Left lobe of liver (tissue), 2 donors: ENCODE data around the gene KMO. TPM values are rescaled to one million over a fixed set of nuclear protein-coding genes. Genes with fewer than 3 reads are reported as not detected.

ENCODE experiments used
- ATAC-seq: fragments of 200-7000 bp; cut with Tn5 transposase; one replicate; pipeline ENCODE4 v1.9.1; 2020; ENCODE audit warnings: mild to moderate bottlenecking, moderate library complexity
- DNase-seq: peaks from one replicate; pipeline ENCODE4 v3.0.0-alpha.2; 2020; ENCODE audit warnings: low spot score
- total RNA-seq: library from RNA; stranded (reverse); gene quantifications from one replicate; pipeline ENCODE4 v1.2.1, GENCODE V29; 2021
- donor health status: DM: no; HTN: no; CAD: no; lungs with moderate emphysema.
- donor health status: DM: no; HTN: yes; CAD: no.

Gene KMO
- total RNA-seq, 1 donor from 2014 or later, result 37.5 TPM

- ATAC-seq, result peak; percentile 94
- DNase-seq, result peak; percentile 66
Measured at GRCh38 chr1:241622669-241623068, 90.5 kb downstream of the KMO start.

DNA sequence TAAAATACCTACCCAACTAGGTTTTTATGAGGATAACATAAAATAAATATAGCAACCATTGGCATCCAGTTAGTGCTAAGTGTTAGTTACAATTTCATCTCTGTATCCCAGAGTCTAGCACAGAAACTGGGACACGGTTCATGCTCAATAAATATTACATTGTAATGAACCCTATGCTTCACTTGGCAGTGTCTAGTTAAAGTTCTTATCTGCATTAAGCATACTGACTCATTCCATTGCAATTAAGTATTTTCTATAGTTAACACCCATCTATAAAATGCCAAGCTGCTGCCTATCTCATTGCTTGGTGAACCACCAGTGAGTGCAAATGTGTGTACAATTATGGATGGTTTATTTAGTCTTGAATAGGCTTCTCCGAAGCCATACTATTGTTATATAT is 92.8 kb downstream of the KMO start:
- no peak for ATAC-seq

DNA sequence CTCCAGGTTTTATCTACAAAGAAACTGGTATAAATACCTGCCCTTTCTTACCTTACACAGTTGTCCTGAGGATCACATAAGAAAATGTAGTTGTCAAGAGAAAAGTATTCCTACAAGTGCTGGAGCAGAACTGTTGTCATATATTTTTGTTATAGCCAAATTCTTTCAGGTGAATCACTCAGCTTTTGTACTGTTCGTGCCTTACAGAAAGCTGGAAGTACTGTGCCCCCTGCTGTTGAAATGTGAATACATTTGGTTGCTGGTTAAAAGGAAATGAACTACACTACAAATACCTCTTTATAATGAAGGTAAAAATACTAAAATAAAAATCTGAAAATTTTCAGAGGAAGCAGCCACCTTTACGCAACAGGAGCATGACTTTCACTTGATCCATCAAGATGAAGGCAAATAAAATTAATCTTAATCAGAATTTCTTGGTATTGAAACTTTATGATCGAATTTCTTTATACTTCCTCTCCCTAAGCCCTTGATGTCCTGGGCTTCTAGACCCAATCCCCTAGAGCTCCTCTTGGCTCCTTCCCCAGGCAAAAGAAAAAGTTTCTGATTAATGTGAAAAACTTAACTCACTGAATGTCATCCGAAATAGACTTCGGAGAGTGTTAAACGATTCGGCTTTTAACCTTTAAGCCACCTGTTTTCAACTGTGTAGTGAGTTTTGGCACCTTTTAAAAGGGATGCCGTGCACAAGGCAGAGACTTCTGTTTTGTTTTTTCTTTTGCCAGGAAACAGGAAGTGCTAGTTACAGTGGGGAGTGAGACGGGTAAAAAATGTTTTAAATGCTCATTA is 95.5 kb downstream of the KMO start:
- DNase-seq, result no peak
- ATAC-seq, result peak; percentile 82

More for the DNA sequence above, 92.8 kb downstream of the KMO start:
- no peak for DNase-seq

GRCh38 chr1:241630005-241630404 is 97.8 kb downstream of the KMO start:
- DNase-seq (no peak), ATAC-seq (no peak)

DNA sequence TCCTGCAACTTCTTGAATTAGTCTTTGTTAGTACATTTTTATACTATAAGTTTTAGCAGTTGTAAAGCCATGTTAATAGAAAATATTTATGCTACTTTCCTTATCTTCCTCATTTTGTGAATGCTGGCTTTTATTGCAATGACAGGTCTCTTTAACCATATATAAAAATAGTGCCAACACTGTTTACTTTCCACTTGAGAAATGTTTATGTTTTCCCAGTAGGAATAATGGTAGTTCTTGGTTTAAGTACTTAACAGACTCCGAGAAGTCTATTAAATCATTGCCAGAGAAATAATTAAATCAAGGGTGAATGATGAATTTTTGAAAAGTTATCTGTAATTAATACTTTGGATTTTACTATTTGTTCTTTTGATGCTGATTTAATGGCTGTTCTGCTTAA is 98.3 kb downstream of the KMO start:
- ATAC-seq, result no peak

GRCh38 chr1:241630899-241631298 is 98.7 kb downstream of the KMO start:
- no peak for DNase-seq
- ATAC-seq, result no peak

More for the DNA sequence above, 98.3 kb downstream of the KMO start:
- no peak for DNase-seq

DNA sequence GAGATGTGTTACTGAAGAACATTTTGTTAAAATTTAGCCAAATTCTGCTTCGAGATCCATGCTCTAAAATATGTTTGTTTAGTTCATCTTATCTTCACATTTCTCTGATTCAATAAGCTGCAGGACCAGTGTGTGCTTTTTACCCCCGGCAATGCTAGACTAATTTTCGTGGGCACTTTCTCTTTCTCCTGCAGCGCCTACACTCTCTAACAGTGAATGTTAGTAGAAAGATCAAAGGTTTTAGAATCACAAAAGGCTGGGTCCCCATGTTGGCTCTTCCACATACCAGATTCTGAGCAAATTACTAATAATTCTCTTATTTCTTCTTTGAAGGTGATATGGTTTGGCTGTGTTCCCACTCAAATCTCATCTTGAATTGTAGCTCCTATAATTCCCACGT is 99.5 kb downstream of the KMO start:
- no peak for DNase-seq
- ATAC-seq, result peak; percentile 77

DNA sequence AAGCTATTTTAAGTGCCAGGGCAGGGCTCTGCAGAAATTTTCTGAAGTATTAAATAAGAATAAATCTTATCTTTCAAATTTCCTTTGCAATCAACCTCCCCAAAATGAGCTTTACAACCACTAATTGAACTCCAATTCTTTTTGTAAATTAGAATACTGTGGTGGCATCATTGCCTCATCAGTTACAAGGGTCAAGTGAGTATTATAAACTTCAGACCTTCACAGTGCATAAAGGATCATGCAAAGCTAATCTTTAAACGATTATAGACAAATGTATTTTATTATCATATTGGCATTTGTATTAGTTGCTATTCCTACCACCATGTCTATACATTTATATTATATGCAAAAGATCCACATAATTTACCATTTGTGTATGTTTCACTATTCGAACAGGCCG is 100.8 kb downstream of the KMO start:
- ATAC-seq, result peak; percentile 53
- no peak for DNase-seq

DNA sequence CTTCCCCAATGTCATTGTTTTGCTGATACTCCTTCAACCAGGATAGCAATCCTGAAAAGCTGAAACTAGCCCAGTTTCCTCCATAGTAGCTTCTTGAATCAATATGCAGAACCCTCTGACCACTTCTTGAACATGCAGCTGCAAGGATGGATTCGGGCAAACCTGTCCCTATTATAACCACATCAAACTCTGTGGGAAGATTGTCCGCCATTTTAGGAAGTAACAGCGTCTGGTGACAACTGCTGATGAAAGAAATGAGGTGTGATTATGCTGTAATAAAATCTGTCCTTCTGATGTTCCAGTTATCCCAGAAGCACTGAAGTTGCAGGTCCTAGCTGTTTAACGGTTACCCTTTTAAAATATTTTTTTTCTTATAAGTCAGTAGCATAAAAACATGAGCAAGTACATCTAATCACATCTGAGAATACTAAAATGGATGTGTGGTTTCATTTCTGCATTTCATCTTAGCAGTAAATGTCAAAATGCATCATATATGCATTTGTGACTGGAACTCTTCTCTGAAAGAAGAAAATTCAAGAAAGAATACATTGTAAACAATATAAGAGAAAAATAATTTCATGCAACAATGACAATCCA is 103.5 kb downstream of the KMO start:
- DNase-seq (no peak), ATAC-seq (no peak)

DNA sequence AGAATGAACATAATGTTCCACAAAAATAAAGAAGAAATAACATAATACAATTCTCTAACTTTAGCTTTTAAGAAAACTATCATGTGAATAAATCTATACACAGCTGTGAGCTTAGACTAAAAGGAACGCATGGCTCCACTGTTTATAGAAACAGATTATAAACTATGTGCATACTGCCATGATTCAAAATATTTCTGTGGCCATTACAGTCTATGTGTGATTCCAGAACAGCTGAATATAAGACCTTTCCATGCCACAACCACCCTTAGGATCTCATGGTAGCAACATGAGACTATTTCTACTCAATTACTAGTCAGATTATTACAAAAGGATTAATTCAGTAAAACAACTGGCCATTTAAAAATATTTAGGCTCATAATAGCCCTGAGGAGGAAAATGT is 104.1 kb downstream of the KMO start:
- DNase-seq (no peak), ATAC-seq (no peak)

DNA sequence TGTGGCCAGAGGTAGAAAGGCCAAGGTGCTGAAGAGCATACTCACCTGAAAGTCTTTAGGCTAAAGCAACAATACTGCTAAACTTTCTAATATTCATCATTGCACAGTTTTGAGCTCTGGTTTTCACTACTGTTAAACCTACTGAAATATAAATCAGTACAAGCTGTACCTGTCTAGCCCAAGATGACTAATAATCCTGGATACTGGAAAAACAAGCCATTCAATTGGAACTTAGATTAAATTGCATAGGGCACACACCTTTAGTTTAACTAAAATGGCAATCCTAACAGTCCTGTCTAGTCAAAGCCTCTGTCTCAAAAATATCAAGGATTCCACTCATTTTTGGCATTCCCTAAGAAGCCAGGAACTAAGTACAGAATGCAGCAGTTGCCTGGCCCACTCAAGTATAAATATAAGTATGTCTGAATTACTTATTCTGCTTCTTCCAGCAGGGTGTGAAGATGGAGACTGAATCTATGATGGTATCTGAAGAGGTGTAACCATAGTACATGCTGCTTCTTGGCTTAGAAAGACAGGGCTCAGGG is 104.9 kb downstream of the KMO start:
- no peak for DNase-seq
- ATAC-seq, result no peak

- DNase-seq, result no peak
- no peak for ATAC-seq
Measured at GRCh38 chr1:241637604-241638003, 105.4 kb downstream of the KMO start.

DNA sequence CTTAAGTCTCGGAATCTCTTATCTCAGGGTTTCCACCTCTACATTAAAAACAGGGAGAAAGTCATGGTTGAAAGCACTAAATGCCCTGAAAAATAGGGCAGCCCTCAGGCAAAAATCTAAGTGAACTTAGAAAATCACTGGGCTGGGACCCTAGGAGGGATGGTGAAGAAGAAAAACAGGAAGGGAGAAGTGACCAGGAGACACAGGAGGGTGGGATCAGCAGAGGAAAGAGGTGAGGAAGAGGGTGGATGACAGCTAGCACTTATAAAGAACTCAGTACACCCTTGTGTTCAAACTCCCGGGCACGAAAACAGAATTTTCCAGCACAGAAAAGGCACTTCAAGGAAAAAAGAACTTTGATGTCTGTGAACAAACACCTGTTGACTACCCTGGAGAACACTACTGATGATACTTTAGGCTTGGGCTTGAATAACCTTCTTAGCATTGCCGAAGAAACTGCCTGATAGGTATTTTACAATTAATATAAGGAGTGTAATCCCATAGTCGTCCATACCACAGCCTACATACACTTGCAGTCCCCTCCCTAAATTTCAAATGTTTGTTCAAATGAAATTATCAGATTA is 106.0 kb downstream of the KMO start:
- DNase-seq (no peak), ATAC-seq (no peak)

GRCh38 chr1:241638909-241639622 is 106.9 kb downstream of the KMO start:
- no peak for ATAC-seq
- no peak for DNase-seq

DNA sequence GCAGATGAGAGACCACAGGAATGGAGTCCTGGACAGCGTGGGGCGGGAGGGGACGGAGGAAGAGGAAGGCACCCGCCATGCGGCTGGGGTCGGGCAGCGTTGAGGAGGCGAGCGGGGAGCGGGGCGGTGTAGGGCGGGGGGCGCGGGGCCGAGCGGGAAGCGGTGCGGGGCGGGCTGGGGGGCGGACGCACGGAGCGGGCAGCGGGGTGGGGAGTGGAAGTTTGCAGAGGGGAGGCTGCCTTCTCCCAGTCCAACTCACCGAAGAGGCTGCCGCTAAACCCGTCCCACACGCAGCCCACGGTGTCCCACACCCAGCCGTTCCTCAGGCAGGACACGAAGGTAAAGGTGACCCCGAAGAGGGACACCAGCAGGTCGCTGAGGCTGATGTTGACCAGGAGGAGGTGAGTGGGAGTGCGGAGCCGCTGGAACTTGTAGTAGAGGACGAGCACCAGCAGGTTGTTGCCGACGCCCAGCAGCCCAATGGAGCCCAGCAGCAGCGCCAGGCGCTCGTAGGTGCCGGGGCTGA is 107.5 kb downstream of the KMO start:
- peak; percentile 40 for ATAC-seq

DNA sequence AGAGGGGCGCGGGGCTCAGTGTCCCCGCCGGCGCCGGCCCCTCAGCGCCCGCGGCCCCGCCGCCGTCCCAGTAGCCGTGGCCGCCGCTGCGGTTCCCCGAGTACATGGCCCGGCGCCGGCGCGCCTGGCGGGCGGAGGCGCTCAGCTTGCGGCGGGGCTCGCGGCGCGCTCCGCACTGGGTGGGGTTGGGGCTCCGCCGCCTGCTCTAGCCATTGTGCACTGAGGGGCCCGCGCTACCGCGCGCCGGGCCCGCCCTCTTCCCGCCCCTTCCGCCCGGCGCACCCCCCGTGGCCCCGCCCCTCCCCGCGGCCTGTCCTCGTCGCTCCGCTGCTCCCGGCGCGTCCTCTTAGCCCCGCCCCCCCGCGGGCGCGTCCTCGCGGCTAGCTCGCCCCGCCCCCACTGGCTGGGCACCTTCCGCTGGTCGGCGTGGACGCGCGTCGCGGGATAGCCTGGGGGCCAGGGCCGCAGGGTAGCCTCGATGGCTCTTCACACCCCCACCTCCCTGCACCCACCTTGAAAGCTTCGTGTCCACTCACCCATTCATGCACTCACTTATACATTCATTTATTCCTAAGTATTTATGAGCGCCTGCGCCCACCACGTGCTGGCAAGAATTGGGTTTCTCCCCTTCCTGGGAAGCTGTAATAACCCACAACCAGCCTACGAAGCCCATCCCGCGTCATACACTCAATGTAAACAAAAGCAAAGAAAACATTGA is 108.1 kb downstream of the KMO start, which contains the start of the genes CHML and OPN3:
Gene CHML (minus strand): TSS at position 221 of the 718 bp plus-strand sequence. CDS start 4,603 bp downstream, outside the sequence.
Gene OPN3 (minus strand): TSS at position 221 of the 718 bp plus-strand sequence. CDS start 115 bp downstream, at position 106.
- peak; percentile 96 for ATAC-seq
- peak; percentile 97 for DNase-seq

More for the DNA sequence above, 107.5 kb downstream of the KMO start:
- DNase-seq, result peak; percentile 53

GRCh38 chr1:241640867-241641622 is 108.9 kb downstream of the KMO start:
- no peak for DNase-seq
- no peak for ATAC-seq

- DNase-seq (no peak), ATAC-seq (no peak)
Measured at GRCh38 chr1:241641773-241642592, 109.8 kb downstream of the KMO start.
